HepG2 (cell line): ENCODE measurements around the gene MAFF. TPM values are rescaled to one million over a fixed set of nuclear protein-coding genes. Genes with fewer than 3 reads are reported as not detected.
A peak's percentile ranks its signal among the peaks of the same experiment; 100 is the strongest.

ENCODE experiments used
- DRAP1 ChIP-seq: IDR thresholded peaks from 2 replicates; pipeline ENCODE4 v1.6.1; 2016; ENCODE audit warnings: missing genetic modification reagents, missing compliant biosample characterization
- HIC2 ChIP-seq: sonication (generic); formaldehyde crosslinking; IDR thresholded peaks from 2 replicates; pipeline ENCODE4 v1.9.0; 2022; ENCODE audit warnings: low read depth, missing genetic modification reagents
- HINFP ChIP-seq: sonication (generic); formaldehyde crosslinking; IDR thresholded peaks from 2 replicates; pipeline ENCODE4 v1.4.0; 2020; ENCODE audit warnings: low read depth, mild to moderate bottlenecking, missing genetic modification reagents
- MIXL1 ChIP-seq: IDR thresholded peaks from 2 replicates; pipeline ENCODE4 v1.6.1; 2016
- NFATC3 ChIP-seq: sonication (generic); formaldehyde crosslinking; IDR thresholded peaks from 2 replicates; pipeline ENCODE4 v1.5.1; 2020; ENCODE audit warnings: mild to moderate bottlenecking, missing genetic modification reagents
- NR2F6 ChIP-seq, 2 experiments: IDR thresholded peaks; 2 replicates each; pipeline ENCODE4 v1.6.1; 2016; ENCODE audit warnings: antibody characterized with exemption in 1 of 2, mild to moderate bottlenecking in 1 of 2
- SIN3A ChIP-seq: IDR thresholded peaks from 2 replicates; pipeline ENCODE4 v1.6.1; 2011; ENCODE audit warnings: low read depth, mild to moderate bottlenecking, control low read depth, low read length, borderline replicate concordance
- TP53 ChIP-seq: sonication (generic); formaldehyde crosslinking; conservative IDR thresholded peaks from 2 replicates; pipeline ENCODE4 v1.4.0; 2020; ENCODE audit warnings: missing genetic modification reagents
- ZBTB43 ChIP-seq: sonication (generic); formaldehyde crosslinking; conservative IDR thresholded peaks from 2 replicates; pipeline ENCODE4 v1.4.0; 2020; ENCODE audit warnings: missing genetic modification reagents
- ZNF224 ChIP-seq: sonication (generic); formaldehyde crosslinking; IDR thresholded peaks from 2 replicates; pipeline ENCODE4 v1.5.0; 2020; ENCODE audit warnings: mild to moderate bottlenecking, missing genetic modification reagents
- ZNF740 ChIP-seq: sonication (generic); formaldehyde crosslinking; IDR thresholded peaks from 2 replicates; pipeline ENCODE4 v1.4.0; 2020; ENCODE audit warnings: missing genetic modification reagents
- ZNF83 ChIP-seq: sonication (generic); formaldehyde crosslinking; IDR thresholded peaks from 2 replicates; pipeline ENCODE4 v1.4.0; 2020; ENCODE audit warnings: missing genetic modification reagents, mild to moderate bottlenecking, borderline replicate concordance
- polyA plus RNA-seq, 8 experiments: library from polyadenylated mRNA; depleted of rRNA in 3 of 8; stranded (reverse) in 7 of 8; unstranded in 1 of 8; fragments of >200 nt; fragmentation: Illumina TruSeq in 4 of 8; extraction: Trizol in 4 of 8; gene quantifications; 2 replicates each; pipeline versions ENCODE4 v1.2.1 to v1.2.3, GENCODE V29; 2011 to 2016; ENCODE audit warnings: low read depth in 4 of 8, missing spikeins in 1 of 8, mixed read lengths in 1 of 8; ENCODE audit not compliant: insufficient read depth in 1 of 8
- total RNA-seq, 5 experiments: library from RNA; depleted of rRNA; stranded (reverse); fragments of >200 nt; fragmentation: Illumina TruSeq; extraction: Trizol; gene quantifications; 2 replicates each; pipeline ENCODE4 v1.2.3, GENCODE V29; 2016; ENCODE audit warnings: low read depth in 1 of 5
- TF ChIP-seq, protein P1 (sequence below): sonication (generic); formaldehyde crosslinking; IDR thresholded peaks from 2 replicates; pipeline ENCODE4 v1.5.1; 2020; ENCODE audit warnings: mild to moderate bottlenecking, missing genetic modification reagents, moderate library complexity
- TF ChIP-seq, protein P2 (sequence below): IDR thresholded peaks from 2 replicates; pipeline ENCODE4 v1.6.1; 2016; ENCODE audit warnings: control low read depth

MAFF gene
- total and polyA plus RNA-seq, 2 of the 13 experiments (the other 11 are each of a cell fraction or from before 2014, with no cell fraction given): 5.4 to 14.3 TPM

DNA sequence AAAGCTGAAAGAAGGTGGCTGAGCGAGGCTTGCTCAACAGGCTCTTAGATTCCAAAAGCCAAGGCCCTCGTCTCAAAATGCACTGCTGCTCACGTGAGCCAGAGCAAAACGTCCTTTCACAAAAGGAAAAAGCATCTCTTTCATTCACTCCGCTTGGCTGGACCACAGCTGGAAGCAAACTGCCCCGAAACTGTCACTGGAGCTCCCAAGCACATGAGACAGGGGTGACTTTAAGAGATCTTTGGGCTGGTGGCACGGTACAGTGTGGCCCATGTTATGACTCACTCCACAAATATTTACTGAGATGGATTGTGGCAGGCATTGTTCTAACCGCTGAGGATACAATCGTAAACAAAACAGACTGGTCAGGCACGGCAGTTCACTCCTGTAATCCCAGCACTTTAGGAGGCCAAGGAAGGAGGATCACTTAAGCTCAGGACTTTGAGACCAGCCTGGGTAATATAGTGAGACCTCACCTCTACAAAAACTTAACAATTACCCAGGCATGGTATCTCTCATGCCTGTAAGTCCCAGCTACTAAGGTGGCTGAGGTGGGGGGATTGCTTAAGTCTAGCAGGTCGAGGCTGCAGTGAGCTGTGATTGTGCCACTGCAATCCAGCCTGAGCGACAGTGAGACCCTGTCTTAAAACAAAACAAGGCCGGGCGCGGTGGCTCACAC lies 23.7 kb upstream of the MAFF start (continued):
- TF ChIP-seq, protein P1, sequence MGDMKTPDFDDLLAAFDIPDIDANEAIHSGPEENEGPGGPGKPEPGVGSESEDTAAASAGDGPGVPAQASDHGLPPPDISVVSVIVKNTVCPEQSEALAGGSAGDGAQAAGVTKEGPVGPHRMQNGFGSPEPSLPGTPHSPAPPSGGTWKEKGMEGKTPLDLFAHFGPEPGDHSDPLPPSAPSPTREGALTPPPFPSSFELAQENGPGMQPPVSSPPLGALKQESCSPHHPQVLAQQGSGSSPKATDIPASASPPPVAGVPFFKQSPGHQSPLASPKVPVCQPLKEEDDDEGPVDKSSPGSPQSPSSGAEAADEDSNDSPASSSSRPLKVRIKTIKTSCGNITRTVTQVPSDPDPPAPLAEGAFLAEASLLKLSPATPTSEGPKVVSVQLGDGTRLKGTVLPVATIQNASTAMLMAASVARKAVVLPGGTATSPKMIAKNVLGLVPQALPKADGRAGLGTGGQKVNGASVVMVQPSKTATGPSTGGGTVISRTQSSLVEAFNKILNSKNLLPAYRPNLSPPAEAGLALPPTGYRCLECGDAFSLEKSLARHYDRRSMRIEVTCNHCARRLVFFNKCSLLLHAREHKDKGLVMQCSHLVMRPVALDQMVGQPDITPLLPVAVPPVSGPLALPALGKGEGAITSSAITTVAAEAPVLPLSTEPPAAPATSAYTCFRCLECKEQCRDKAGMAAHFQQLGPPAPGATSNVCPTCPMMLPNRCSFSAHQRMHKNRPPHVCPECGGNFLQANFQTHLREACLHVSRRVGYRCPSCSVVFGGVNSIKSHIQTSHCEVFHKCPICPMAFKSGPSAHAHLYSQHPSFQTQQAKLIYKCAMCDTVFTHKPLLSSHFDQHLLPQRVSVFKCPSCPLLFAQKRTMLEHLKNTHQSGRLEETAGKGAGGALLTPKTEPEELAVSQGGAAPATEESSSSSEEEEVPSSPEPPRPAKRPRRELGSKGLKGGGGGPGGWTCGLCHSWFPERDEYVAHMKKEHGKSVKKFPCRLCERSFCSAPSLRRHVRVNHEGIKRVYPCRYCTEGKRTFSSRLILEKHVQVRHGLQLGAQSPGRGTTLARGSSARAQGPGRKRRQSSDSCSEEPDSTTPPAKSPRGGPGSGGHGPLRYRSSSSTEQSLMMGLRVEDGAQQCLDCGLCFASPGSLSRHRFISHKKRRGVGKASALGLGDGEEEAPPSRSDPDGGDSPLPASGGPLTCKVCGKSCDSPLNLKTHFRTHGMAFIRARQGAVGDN: peak; percentile 15; the same call in 1 of the 2 replicates
- TF ChIP-seq HINFP (CRISPR knock-in tag) (no peak), ZNF224 (0 out of 2 replicates have a peak, but pooled peaks have one; percentile 26), DRAP1 (CRISPR knock-in tag) (peak; percentile 39; the same call in 1 of the 2 replicates), MIXL1 (peak; percentile 79; the same call in 1 of the 2 replicates), NR2F6 (IDR thresholded peaks at IDR 0.05) (peak; percentile 39; the same call in 1 of the 2 replicates), NR2F6 (CRISPR knock-in tag; IDR thresholded peaks at IDR 0.05) (peak; percentile 65; the same call in 1 of the 2 replicates), ZBTB43 (CRISPR knock-in tag) (no peak; the same call in 1 of the 2 replicates), HIC2 (CRISPR knock-in tag) (peak; percentile 84), ZNF740 (CRISPR knock-in tag) (no peak), ZNF83 (no peak), SIN3A (peak; percentile 78), TP53 (no peak), NFATC3 (CRISPR knock-in tag) (0 out of 2 replicates have a peak, but pooled peaks have one; percentile 40)
- TF ChIP-seq, protein P2, sequence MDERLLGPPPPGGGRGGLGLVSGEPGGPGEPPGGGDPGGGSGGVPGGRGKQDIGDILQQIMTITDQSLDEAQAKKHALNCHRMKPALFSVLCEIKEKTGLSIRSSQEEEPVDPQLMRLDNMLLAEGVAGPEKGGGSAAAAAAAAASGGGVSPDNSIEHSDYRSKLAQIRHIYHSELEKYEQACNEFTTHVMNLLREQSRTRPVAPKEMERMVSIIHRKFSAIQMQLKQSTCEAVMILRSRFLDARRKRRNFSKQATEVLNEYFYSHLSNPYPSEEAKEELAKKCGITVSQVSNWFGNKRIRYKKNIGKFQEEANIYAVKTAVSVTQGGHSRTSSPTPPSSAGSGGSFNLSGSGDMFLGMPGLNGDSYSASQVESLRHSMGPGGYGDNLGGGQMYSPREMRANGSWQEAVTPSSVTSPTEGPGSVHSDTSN (CRISPR knock-in tag): no peak
